ENCODE measurements around the gene MYH3.

DNA sequence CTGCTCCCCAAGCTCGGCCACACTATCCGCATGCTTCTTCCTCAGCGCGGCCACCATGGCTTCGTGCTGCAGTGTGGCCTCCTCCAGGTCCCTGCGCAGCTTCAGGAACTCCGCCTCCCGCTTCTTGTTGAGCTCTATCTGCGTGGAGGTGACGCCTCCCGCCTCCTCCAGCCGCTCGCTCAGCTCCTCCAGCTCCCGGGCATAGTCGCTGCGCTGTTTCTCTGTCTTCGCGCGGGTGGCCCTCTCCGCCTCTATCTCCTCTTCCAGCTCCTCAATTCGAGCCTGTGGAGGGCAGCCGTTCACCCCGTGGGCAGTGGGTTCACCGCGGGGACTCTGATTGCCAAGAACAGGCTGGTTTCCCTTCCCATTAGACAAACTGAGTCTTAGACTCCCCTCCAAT lies 19.0 kb downstream of the MYH3 start:
- TF ChIP-seq EP300 (IDR thresholded peaks at IDR 0.05) (no peak), CTCF (IDR thresholded peaks at IDR 0.05) (no peak), POLR2AphosphoS5 (IDR thresholded peaks at IDR 0.05) (no peak)

Measured in sigmoid colon (tissue), 4 donors.